MV-4-11 (cell line): ENCODE data around the gene TEX28.
"Not testable (repeated sequence)": the region's sequence is repeated elsewhere in the genome, so short reads cannot be mapped to it uniquely, and the experiment has no call there.

ENCODE experiments used
- DNase-seq: peaks from one replicate; lab custom pipeline; 2025; lab: John Stamatoyannopoulos, UW

Gene TEX28

GRCh38 chrX:154310616-154311536, 16.0 kb upstream of the TEX28 start:
- peak; percentile 22 for DNase-seq

- DNase-seq, result no peak
Measured at GRCh38 chrX:154309041-154309775, 14.3 kb upstream of the TEX28 start.

GRCh38 chrX:154308108-154308946, 13.4 kb upstream of the TEX28 start:
- peak; percentile 13 for DNase-seq

DNA sequence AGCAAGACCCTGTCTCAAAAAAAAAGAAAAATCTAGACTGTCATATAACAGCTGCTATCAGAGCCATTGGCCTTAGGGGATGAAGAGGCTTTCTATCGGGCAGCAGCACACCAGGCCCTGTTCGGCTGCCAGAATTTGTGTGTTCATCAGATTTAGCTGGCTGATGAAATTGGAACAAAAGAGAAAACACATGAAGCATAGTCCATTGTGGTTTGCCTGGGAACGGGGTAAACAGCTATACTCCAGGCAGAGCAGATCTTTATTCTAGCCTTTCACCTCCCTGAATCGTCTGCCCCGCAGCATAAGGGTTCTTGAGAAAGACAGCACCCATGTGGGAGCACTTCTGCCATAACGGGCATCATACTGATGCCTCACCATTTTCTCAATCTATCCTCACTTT, 12.3 kb upstream of the TEX28 start:
- no peak for DNase-seq

DNA sequence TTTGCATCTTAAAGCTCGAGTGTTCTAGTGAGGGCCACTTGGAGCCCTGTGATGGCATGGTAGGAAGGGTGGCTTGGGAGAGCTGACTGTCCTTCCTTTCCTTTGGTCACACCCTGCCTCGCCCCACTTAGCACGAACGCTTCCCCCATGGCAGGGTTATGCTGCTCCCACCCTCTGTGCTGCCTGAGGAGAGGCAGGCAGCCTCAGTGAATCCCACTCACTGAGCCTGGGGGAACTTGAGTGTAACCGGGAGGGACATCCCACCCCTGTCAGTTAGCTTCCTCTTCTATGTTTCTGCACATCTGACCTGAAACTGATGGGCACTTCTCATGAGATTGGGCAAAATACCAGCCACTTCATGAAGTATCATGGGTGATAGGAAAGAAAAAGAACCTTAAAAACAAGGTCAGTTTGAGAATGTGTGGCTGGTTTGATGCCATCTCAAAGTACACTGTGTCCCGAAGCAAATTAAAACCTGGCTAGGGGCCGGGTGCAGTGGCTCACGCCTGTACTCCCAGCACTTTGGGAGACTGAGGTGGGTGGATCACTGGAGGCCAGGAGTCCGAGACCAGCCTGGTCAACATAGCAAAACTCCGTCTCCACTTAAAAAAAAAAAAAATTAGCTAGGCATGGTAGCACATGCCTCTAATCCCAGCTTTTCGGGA, 10.7 kb upstream of the TEX28 start:
- DNase-seq, result peak; percentile 33

DNA sequence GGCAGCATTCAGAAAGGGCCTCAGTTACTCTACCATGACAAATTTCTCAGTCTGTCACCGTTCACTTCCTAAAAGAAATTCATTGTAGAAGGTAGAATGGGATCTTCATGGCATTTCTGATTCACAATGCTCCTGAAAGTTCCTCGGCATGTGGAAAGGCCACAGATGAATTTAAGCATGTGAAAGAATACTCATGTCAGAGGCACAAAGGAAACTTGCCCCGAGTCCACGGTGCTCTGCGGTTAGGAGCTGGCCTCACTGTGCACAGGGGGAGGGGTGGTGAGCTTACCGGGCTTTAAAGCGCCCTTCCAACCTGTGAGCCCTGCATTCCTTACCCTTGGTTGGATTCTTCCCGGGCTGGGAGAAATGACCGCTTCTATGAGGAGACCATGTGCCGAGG, 9.9 kb upstream of the TEX28 start:
- DNase-seq, result no peak

GRCh38 chrX:154303476-154303875, 8.6 kb upstream of the TEX28 start:
- no peak for DNase-seq

- not testable (repeated sequence) for DNase-seq
Measured at GRCh38 chrX:154302998-154303397, 8.1 kb upstream of the TEX28 start.

- DNase-seq, result peak; percentile 79
Measured at GRCh38 chrX:154300816-154301215, 5.9 kb upstream of the TEX28 start.

DNA sequence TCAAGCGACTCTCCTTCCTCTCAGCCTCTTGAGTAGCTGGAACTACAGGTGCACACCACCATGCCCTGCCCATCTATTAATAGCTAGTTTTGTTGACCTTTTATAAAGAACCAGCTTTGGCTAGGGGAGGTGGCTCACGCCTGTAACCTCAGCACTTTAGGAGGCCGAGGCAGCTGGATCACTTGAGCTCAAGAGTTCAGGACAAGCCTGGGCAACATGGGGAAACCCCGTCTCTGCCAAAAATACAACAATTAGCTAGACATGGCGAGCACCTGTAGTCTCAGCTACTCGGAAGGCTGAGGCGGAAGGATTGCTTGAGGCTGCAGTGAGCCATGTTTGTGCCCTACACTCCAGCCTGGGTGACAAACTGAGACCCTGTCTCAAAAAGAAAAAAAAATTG, 3.4 kb upstream of the TEX28 start:
- no peak for DNase-seq

GRCh38 chrX:154296731-154297130, 1.8 kb upstream of the TEX28 start:
- DNase-seq, result no peak

GRCh38 chrX:154295664-154296310, 863 bp upstream of the TEX28 start, which contains the start of gene TKTL1:
TKTL1 (plus strand) TSS chrX:154295795; CDS start chrX:154295860, 65 bp downstream.
- DNase-seq, result no peak

DNA sequence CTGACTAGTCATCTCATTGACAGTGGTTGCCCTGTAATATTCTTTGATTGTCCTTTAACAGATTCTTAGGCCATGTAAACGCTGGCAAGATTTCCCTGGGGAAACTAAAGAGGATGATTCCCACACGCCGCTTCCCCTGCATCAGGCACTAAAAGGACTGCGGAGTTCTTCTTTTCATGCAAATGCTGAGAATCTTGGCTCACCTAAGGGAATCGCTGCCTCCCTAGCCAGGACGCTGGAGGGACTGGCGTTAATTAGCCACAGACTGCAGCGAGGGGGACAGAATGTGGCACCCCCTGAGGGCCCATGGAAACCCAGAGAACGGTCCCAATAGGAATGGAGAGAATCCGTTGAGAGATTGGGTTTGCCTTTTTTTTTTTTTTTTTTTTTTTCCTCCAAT, 8.5 kb downstream of the TEX28 start:
- DNase-seq, result not testable (repeated sequence)

- DNase-seq, result not testable (repeated sequence)
Measured at GRCh38 chrX:154284489-154285338, 10.2 kb downstream of the TEX28 start.

- not testable (repeated sequence) for DNase-seq
Measured at GRCh38 chrX:154269245-154269644, 25.7 kb downstream of the TEX28 start.

DNA sequence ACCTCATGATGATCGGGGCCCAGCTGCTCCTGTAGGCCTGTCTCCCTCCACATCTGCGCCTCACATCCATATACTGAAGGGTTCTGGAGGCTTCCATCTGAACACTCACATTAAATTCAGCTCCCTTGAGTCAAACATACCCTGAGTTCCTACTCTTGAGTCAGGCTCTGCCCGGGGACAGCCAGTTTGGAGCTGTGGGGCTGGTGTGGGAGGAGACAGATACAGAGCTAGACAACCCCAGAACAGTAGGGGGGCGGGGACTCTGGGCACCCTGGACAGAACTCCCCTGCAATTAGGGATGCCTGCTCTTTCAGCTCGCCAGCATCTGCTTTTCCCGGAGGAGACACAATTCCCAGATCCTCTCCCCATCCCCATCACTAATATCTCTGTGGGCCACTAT, 31.9 kb downstream of the TEX28 start:
- not testable (repeated sequence) for DNase-seq

- not testable (repeated sequence) for DNase-seq
Measured at GRCh38 chrX:154258711-154259110, 36.2 kb downstream of the TEX28 start.

- DNase-seq, result not testable (repeated sequence)
Measured at GRCh38 chrX:154257282-154257681, 37.6 kb downstream of the TEX28 start, which contains the start of gene OPN1MW3. OPN1MW3 (plus strand) TSS chrX:154257582; CDS start chrX:154257620, 38 bp downstream.

DNA sequence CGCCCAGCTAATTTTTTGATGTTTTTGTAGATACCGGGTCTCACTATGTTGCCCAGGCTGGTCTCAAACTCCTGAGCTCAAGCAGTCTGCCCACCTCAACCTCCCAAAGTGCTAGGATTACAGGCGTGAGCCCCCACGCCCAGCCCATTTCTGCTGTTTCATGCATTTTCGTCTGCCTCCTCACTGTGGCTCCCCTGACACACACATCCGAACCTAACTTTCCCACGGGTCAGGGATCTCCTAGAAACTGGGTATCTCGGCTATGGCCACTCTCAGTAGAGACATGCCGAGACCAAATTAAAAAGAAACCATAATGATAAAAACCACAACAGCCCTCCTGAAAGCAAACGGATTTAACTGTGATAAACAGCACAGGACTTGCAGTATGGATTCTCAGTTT, 46.8 kb downstream of the TEX28 start:
- not testable (repeated sequence) for DNase-seq
